HG03460 (cell line): ENCODE measurements around the gene FUT3.
"Not testable (repeated sequence)": the region's sequence is repeated elsewhere in the genome, so short reads cannot be mapped to it uniquely, and the experiment has no call there.

Experiments
- ATAC-seq: cut with Tn5 transposase; IDR thresholded peaks from one replicate; pipeline ENCODE4 v1.9.1; 2021; ENCODE audit not compliant: unreplicated experiment

FUT3 gene

GRCh38 chr19:5851302-5851701 is at the start of gene FUT3:
Gene FUT3 (minus strand): TSS chr19:5851449.
- no peak for ATAC-seq

GRCh38 chr19:5900976-5901375 is 49.7 kb upstream of the FUT3 start:
- ATAC-seq, result no peak

GRCh38 chr19:5899728-5900526 is 48.7 kb upstream of the FUT3 start:
- no peak for ATAC-seq

DNA sequence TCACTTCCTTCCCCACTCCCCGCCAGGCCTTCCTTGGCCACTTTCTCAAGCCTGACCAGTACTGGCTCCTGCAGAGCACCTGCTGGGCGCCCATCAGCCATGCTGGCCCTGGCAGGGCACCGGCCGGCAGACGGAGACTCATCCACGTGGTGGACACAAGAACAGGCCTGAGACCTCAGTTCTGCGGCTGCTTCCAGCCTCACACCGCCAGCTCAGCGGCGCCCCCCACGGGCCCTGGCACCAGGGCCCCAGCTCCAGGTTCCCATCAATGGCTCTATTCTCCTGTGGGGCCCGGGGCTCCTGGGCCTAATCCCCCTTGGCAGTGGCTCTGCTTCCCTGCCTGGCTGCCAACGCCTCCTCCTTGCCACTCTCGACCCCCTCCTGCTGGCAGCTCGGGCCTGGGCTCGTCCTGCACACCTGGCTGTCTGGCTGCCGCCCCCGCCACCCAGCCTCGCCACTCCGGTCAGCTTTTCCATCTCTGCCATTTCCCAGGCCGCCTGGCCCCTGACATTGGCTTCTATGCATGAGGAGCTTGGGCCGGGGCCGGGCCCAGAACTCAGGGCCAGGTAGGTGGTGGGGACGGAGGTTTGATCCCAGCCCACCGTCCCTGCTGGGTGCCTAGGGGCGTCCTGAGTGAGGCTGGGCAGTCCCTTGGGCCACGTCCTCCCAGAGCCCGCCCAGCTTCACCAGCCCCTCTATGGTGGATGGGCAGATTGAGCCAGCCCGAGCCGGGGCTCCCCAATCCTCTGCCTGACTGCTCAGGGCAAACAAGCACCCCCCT is 46.1 kb upstream of the FUT3 start:
- no peak for ATAC-seq

- no peak for ATAC-seq
Observed at GRCh38 chr19:5896365-5897076, 45.3 kb upstream of the FUT3 start.

- ATAC-seq, result no peak
Observed at GRCh38 chr19:5895890-5896289, 44.6 kb upstream of the FUT3 start.

- no peak for ATAC-seq
Observed at GRCh38 chr19:5895409-5895808, 44.2 kb upstream of the FUT3 start.

- ATAC-seq, result no peak
Observed at GRCh38 chr19:5894704-5895349, 43.6 kb upstream of the FUT3 start.

DNA sequence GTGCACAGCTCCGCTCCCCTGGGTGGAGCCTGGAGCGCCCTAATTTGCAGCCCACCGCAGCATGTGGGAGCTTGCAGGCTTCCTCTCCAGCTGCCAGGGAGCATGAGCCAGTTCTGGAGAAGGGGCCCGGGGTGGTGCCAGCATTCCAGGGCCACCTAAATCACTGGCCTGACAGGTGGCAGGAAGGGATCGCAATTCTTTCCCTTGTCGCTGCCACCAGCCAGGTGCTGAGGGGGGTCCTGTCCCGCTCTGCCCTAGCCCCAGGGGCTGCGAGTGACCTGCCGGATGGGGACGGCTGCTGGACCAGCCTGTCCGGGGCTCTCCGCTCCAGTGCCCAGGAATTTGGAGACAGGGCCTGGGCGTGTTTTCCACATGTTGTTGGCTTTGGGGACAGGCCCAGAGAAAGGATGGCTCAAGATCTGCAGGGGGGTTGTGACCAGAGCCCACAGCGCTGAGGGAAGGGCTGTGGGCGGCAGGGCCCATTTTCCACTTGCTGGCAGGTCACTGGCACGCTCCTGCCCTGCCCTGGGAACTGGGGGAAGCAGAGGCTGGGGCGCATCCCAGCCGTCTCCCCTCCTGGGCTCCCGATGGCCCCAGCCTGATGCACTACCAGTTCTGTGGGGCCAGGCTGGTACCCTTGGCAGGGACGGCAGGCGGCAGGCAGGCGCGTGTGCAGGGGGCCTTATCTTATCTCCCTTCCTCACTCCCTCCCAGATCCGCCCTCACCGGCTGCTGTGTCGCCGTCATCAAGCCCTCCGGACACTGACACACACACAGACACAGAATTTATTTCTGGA is 42.9 kb upstream of the FUT3 start:
- ATAC-seq, result no peak

DNA sequence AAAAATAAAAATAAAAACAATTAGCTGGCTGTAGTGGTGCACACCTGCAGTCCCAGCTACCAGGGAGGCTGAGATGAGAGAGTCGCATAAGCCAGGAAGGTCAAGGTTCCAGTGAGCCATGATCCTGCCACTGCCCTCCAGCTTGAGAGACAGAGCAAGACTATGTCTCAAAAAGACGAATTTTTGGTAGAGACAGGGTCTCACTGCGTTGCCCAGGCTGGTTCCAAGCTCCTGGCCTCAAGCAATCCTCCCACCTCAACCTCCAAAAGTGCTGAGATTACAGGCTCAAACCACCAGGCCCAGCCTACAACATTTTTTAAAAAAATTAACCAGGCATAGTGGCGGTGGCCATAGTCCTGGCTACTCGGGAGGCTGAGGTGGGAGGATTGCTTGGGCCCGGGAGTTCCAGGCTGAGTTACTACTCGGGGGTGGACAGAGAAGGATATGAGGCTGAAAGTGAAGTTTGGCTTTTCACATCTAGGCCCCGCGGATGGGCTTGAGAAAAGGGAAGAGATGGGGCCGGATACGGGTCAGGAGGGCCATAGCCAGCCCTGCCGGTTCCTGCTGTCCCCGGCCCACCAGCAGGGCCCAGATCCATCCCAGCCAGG is 42.2 kb upstream of the FUT3 start:
- no peak for ATAC-seq

DNA sequence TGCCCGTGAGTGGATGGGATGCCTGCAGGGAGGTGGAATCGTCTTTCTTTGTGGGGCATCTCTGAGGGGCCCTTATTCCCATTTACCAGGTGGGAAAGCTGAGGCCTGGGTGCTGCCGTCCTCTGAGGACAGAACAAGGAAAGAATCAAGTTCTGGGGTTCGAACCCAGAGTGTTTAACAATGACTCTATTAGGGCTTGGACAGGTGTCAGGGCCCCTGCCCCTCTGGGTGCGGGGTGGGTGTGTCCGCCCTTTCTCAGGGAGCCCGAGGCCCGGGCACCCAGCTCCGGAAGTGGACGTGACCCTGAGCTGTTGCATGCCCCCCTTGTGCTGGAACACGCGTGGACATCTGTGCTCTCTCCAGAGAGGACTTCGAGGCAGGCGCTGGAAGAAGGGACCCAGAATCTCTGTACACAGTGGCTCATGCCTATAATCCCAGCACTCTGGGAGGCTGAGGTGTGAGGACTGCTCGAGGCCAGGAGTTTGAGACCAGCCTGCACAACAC is 41.6 kb upstream of the FUT3 start:
- ATAC-seq, result no peak

- no peak for ATAC-seq
Observed at GRCh38 chr19:5891938-5892771, 40.9 kb upstream of the FUT3 start.

GRCh38 chr19:5891572-5891937 is 40.3 kb upstream of the FUT3 start:
- no peak for ATAC-seq

- no peak for ATAC-seq
Observed at GRCh38 chr19:5890099-5890498, 38.9 kb upstream of the FUT3 start.

- ATAC-seq, result no peak
Observed at GRCh38 chr19:5889288-5889971, 38.2 kb upstream of the FUT3 start.

DNA sequence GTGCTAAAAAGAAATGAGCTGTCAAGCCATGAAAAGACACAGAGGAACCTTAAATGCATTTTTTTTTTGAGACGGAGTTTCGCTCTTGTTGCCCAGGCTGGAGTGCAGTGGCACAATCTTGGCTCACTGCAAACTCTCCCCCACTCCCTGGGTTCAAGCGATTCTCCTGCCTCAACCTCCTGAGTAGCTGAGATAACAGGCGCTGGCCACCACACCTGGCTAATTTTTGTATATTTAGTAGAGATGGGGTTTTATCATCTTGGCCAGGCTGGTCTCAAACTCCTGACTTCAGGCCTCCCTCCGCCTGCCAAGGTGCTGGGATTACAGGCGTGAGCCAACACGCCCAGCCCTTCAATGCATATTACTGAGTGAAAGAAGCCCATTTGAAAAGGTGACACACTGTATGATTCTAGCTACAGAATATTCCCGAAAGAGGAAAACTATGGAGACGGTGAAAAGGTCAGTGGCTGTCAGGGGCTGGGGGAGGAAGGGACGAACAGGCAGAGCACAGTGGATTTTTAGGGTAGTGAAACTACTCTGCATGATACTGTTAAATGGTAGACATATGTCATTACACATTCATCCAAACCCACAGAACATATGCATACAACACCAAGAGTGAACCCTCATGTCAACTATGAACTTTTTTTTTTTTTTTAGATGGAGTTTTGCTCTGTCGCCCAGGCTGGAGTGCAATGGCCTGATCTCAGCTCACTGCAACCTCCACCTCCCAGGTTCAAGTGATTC is 33.0 kb upstream of the FUT3 start:
- not testable (repeated sequence) for ATAC-seq

DNA sequence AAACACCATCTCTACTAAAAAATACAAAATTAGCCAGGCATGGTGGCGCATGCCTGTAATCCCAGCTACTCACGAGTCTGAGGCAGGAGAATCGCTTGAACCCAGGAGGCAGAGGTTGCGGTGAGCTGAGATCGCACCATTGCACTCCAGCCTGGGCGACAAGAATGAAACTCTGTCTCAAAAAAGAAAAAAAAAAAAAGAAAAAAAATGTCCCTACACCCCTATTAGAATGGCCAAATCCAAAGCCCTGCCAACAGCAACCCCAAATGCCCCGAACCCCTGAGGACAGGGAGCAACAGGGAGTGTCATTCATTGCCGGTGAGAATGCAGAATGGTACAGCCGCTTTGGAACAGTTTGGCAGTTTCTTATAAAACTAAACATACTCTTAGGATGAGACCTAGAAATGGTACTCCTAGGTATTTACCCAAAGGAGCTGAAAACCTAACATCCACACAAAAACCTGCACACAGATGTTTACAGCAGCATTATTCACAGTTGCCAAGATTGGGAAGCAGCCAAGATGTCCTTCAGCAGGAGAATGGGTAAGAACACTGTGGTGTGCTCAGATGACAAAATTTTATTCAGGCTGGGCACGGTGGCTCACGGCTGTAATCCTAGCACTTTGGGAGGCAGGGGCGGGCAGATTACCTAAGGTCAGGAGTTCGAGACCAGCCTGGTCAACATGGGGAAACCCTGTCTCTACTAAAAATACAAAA is 32.1 kb upstream of the FUT3 start:
- ATAC-seq, result not testable (repeated sequence)
